DMS 273 (cell line): ENCODE measurements around the gene RABGGTB.
"Not testable (repeated sequence)": the region's sequence is repeated elsewhere in the genome, so short reads cannot be mapped to it uniquely, and the experiment has no call there.

Experiments
- DNase-seq: peaks from one replicate; lab custom pipeline; 2025; ENCODE audit not compliant: unreplicated experiment; lab: John Stamatoyannopoulos, UW

RABGGTB gene

GRCh38 chr1:75785983-75786853, at the start of gene RABGGTB:
Gene RABGGTB, plus strand, starts transcription at chr1:75786256. Its CDS starts 16 bp downstream, at chr1:75786272.
- DNase-seq: peak; percentile 98

- DNase-seq: peak; percentile 73
Measured at GRCh38 chr1:75742047-75742625, 43.9 kb upstream of the RABGGTB start.

GRCh38 chr1:75745276-75745675, 40.8 kb upstream of the RABGGTB start:
- no peak for DNase-seq

GRCh38 chr1:75757210-75757609, 28.8 kb upstream of the RABGGTB start:
- not testable (repeated sequence) for DNase-seq

- DNase-seq: not testable (repeated sequence)
Measured at GRCh38 chr1:75758543-75758942, 27.5 kb upstream of the RABGGTB start.

GRCh38 chr1:75764057-75764655, 21.9 kb upstream of the RABGGTB start:
- no peak for DNase-seq

- DNase-seq: no peak
Measured at GRCh38 chr1:75765697-75766355, 20.2 kb upstream of the RABGGTB start.

GRCh38 chr1:75768016-75768415, 18.0 kb upstream of the RABGGTB start:
- DNase-seq: no peak

- DNase-seq: no peak
Measured at GRCh38 chr1:75770761-75771160, 15.3 kb upstream of the RABGGTB start.

- DNase-seq: no peak
Measured at GRCh38 chr1:75771978-75772377, 14.1 kb upstream of the RABGGTB start.

GRCh38 chr1:75777812-75778211, 8.2 kb upstream of the RABGGTB start:
- not testable (repeated sequence) for DNase-seq

GRCh38 chr1:75778694-75779093, 7.4 kb upstream of the RABGGTB start:
- not testable (repeated sequence) for DNase-seq

- DNase-seq: not testable (repeated sequence)
Measured at GRCh38 chr1:75780183-75780582, 5.9 kb upstream of the RABGGTB start.

GRCh38 chr1:75783920-75784319, 2.1 kb upstream of the RABGGTB start:
- not testable (repeated sequence) for DNase-seq

GRCh38 chr1:75785320-75785982, 605 bp upstream of the RABGGTB start:
- no peak for DNase-seq

GRCh38 chr1:75786901-75787493, 941 bp downstream of the RABGGTB start:
- DNase-seq: peak; percentile 9

GRCh38 chr1:75787524-75787923, 1.5 kb downstream of the RABGGTB start:
- DNase-seq: peak; percentile 10

GRCh38 chr1:75789988-75790387, 3.9 kb downstream of the RABGGTB start:
- DNase-seq: peak; percentile 8

GRCh38 chr1:75791022-75791421, 5.0 kb downstream of the RABGGTB start:
- DNase-seq: no peak

- DNase-seq: no peak
Measured at GRCh38 chr1:75792091-75792490, 6.0 kb downstream of the RABGGTB start.
